ENCODE data around the gene ZSCAN12.

ZSCAN12 gene

GRCh38 chr6:28351087-28351486, 48.5 kb downstream of the ZSCAN12 start:
- Mint-ChIP-seq H3K27me3 (peaks cover 15% of the 10 kb centered on the region), H3K4me1 (peaks cover 40% of the 10 kb centered on the region), H3K4me3 (peak overlapping the region; percentile 39 to 100), H3K27ac (no peak overlapping the region), H3K9me3 (no peaks in the 10 kb centered on the region)
- ATAC-seq (no peak), DNase-seq (no peak)

- H3K9me3 Mint-ChIP-seq, result no peaks in the 10 kb centered on the region
- H3K4me1 Mint-ChIP-seq, result peaks cover 31% of the 10 kb centered on the region
- peaks cover 15% of the 10 kb centered on the region for H3K27me3 Mint-ChIP-seq
- peak; percentile 70 to 87 for DNase-seq
- ATAC-seq, result peak; percentile 100
- H3K27ac Mint-ChIP-seq, result peak within 1 kb of the TSS; percentile 75 to 99
- H3K4me3 Mint-ChIP-seq, result peak within 1 kb of the TSS; percentile 96 to 100
These were observed 49.4 kb downstream of the ZSCAN12 start, which contains the start of gene ZKSCAN3 for GRCh38 chr6:28349892-28350737. Gene ZKSCAN3 (plus strand): TSS chr6:28349947. CDS start chr6:28359587, 9,640 bp downstream.

DNA sequence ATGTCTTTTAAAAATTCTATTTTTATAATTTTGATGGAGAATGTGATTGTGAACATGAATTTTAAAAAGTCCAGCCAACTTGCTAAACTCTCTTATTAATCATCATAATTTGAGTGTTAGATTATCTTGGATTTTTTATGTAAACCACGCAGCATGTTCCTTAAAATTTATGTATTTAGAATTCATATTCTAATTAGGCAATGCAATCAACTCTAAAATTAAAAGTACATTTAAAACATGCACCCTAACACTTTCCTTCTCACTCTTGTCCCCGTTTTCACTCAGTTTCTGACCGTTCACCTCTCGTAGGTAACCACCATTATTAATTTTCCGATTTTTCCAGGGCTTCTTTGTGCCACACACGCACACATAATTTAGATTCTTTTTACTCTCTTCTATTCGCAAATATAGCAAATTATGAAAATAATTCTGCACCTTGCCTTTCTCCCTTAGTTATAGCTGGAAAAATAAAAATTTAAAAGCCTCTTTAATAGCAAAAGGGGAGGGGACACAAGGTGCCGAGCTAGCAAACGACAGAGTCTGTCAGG, 50.1 kb downstream of the ZSCAN12 start:
- Mint-ChIP-seq H3K27ac (peak overlapping the region; percentile 75 to 99), H3K4me3 (peak overlapping the region; percentile 96 to 100), H3K9me3 (no peaks in the 10 kb centered on the region), H3K4me1 (peaks cover 31% of the 10 kb centered on the region), H3K27me3 (peaks cover 15% of the 10 kb centered on the region)
- ATAC-seq (no peak), DNase-seq (no peak)

DNA sequence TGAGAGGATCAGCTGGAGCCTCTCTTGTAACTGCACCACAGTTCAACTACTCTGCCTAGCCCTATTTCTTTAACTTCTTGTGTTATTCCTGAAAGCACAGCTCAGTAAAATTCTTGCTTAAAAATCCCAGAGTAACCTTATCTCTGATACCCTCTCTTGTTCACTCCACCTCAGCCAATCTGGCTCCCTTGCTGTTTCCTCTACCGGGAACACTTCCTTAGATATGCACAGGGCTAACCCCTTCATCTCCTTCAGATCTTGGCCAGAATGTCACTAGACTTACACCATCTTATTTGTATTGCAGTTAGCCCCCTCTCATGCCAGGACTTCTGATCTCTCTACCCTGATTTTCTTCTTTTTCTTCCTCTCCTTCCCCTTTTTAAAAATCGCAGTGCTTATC, 52.4 kb downstream of the ZSCAN12 start:
- DNase-seq, result no peak
- Mint-ChIP-seq H3K9me3 (peaks cover 0 to 4% of the 10 kb centered on the region in 2 donors), H3K27ac (no peak overlapping the region), H3K4me1 (peaks cover 23% of the 10 kb centered on the region), H3K27me3 (peaks cover 15% of the 10 kb centered on the region), H3K4me3 (no peak overlapping the region)
- no peak for ATAC-seq

DNA sequence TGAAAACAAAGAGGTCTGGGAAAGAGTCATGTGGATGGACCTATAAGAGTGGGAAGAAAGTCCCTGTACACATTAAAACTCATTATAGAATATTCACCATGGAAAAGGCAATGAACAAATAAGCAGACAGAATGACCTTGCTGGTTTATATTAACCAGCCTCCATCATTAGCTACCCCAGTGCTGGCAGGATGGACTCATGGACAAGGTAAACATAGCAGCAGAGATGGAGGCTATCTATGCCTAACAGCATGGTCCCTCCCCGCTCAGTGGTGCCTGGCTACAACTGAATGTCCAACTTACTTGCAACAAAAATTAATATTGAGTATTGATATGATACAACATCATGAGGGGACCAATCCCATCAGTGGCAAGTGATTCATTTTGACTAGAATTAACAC, 54.3 kb downstream of the ZSCAN12 start:
- no peak for ATAC-seq
- DNase-seq, result no peak
- Mint-ChIP-seq H3K9me3 (peaks cover 10 to 22% of the 10 kb centered on the region in 2 donors), H3K27me3 (peaks cover 15% of the 10 kb centered on the region), H3K4me1 (peaks cover 7% of the 10 kb centered on the region), H3K27ac (no peak overlapping the region), H3K4me3 (no peak overlapping the region)

GRCh38 chr6:28343898-28344677, 55.5 kb downstream of the ZSCAN12 start:
- no peak for ATAC-seq

GRCh38 chr6:28340310-28341095, 59.0 kb downstream of the ZSCAN12 start:
- H3K4me3 Mint-ChIP-seq, result no peak overlapping the region
- ATAC-seq (no peak), DNase-seq (no peak)
- peaks cover 12 to 25% of the 10 kb centered on the region in 2 donors for H3K9me3 Mint-ChIP-seq
- H3K27ac Mint-ChIP-seq, result no peak overlapping the region
- H3K4me1 Mint-ChIP-seq, result no peaks in the 10 kb centered on the region
- H3K27me3 Mint-ChIP-seq, result no peaks in the 10 kb centered on the region

More at GRCh38 chr6:28343898-28344677, 55.5 kb downstream of the ZSCAN12 start:
- Mint-ChIP-seq H3K4me3 (no peak overlapping the region), H3K9me3 (peaks cover 12 to 25% of the 10 kb centered on the region in 2 donors), H3K4me1 (no peaks in the 10 kb centered on the region), H3K27me3 (peaks cover 15% of the 10 kb centered on the region), H3K27ac (no peak overlapping the region)
- no peak for DNase-seq

- Mint-ChIP-seq H3K4me1 (peaks cover 17% of the 10 kb centered on the region), H3K27ac (no peak overlapping the region), H3K9me3 (peaks cover 20 to 21% of the 10 kb centered on the region in 2 donors), H3K4me3 (no peak overlapping the region), H3K27me3 (no peaks in the 10 kb centered on the region)
- ATAC-seq, result no peak
- no peak for DNase-seq
These were observed 62.4 kb downstream of the ZSCAN12 start for GRCh38 chr6:28337121-28337520.

- H3K4me1 Mint-ChIP-seq, result peaks cover 17% of the 10 kb centered on the region
- ATAC-seq (peak; percentile 37), DNase-seq (peak; percentile 18 to 19)
- H3K4me3 Mint-ChIP-seq, result no peak overlapping the region
- H3K27ac Mint-ChIP-seq, result no peak overlapping the region
- H3K9me3 Mint-ChIP-seq, result peaks cover 15 to 17% of the 10 kb centered on the region in 2 donors
- H3K27me3 Mint-ChIP-seq, result no peaks in the 10 kb centered on the region
These were observed 63.0 kb downstream of the ZSCAN12 start for GRCh38 chr6:28336284-28337120.

DNA sequence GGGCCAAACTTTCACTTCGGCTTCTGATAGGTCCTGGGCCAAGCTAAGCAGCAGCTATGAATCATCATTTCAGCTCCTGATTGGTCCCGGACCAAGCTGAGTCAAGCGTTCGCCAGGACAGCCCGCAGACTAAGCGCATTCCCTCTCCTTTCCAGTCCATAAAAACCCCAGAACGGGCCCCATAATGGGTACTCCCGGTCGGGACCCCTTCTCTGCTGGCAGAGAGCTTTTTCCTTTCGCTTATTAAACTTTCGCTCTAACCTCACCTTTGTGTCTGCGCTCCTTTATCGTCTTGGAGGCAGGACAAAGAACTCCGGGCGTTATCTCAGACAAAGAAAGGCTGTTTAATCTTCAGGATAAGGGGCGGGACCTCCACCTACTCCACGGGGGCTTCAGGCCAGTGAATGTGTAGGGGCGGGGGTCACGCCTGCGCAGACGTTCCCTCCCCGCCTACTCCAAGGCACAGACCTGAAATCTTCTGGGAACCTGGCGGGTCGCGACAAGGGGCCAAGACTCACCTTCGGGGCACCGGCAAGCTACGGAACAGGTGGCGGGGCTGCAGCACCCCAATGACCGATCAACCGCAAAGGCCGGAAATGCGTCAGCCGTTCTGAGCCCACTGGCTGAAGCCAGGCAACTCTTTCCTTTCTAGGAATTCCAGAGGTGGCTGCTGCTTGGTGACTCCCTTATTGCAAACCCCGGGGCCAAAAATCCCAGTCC, 63.8 kb downstream of the ZSCAN12 start, which contains the start of gene ZSCAN31:
ZSCAN31 (minus strand) TSS at position 585 of the 720 bp plus-strand sequence. CDS start 6,465 bp downstream, outside the sequence.
- Mint-ChIP-seq H3K4me1 (peaks cover 17% of the 10 kb centered on the region), H3K9me3 (peaks cover 8 to 13% of the 10 kb centered on the region in 2 donors), H3K27ac (no peak within 1 kb of the TSS), H3K27me3 (no peaks in the 10 kb centered on the region), H3K4me3 (no peak within 1 kb of the TSS)
- DNase-seq (peak; percentile 75 to 83), ATAC-seq (peak; percentile 96)

- Mint-ChIP-seq H3K4me3 (no peak overlapping the region), H3K4me1 (peaks cover 17% of the 10 kb centered on the region), H3K27ac (peak overlapping the region in 1 of 2 donors; percentile 47), H3K9me3 (peaks cover 2 to 8% of the 10 kb centered on the region in 2 donors), H3K27me3 (no peaks in the 10 kb centered on the region)
- DNase-seq (no peak), ATAC-seq (peak; percentile 5)
These were observed 64.4 kb downstream of the ZSCAN12 start for GRCh38 chr6:28335040-28335563.

GRCh38 chr6:28334286-28335039, 65.1 kb downstream of the ZSCAN12 start:
- ATAC-seq (no peak), DNase-seq (no peak)
- Mint-ChIP-seq H3K4me1 (peaks cover 17% of the 10 kb centered on the region), H3K9me3 (peaks cover under 1 to 8% of the 10 kb centered on the region in 2 donors), H3K27ac (peak overlapping the region in 1 of 2 donors; percentile 47), H3K4me3 (peak overlapping the region in 1 of 2 donors; percentile 21), H3K27me3 (no peaks in the 10 kb centered on the region)

DNA sequence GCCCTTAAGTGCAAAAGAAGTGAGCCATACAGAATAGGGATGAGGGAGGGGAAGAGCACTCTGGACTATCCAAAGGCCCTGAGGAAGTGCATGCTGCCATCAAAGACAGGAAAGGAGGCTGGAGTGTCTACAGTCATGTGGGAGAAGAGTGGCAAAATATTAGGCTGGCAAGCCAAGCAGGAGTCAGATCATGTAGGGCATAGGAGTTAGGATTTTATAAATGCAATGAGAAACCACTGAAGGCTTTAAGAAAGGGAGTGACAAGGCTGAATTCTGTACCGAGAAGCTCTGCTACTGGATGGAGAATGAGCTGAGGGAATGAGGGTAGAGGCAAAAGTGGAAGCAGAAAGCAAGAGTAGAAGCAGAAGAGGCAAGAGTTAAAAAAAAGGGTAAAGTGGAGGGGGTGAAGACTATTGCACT, 65.9 kb downstream of the ZSCAN12 start:
- Mint-ChIP-seq H3K27me3 (no peaks in the 10 kb centered on the region), H3K27ac (no peak overlapping the region), H3K9me3 (peaks cover 9 to 15% of the 10 kb centered on the region in 2 donors), H3K4me1 (peaks cover 17% of the 10 kb centered on the region), H3K4me3 (no peak overlapping the region)
- ATAC-seq, result no peak
- no peak for DNase-seq

Measured in stimulated activated naive CD8-positive, alpha-beta T cell treated with anti-CD3 and anti-CD28 coated beads, Interleukin-15, amount 100 ng/mL, for 72 hours (primary cell).